HFFc6 (cell line): Measurements from ENCODE around the gene FFAR1. TPM values are rescaled to one million over a fixed set of nuclear protein-coding genes. Genes with fewer than 3 reads are reported as not detected.
A peak's percentile ranks its signal among the peaks of the same experiment; 100 is the strongest.

Experiments used
- DNase-seq: peaks from one replicate; pipeline ENCODE4 v3.0.0-alpha.2; 2018
- H3K27ac Mint-ChIP-seq: 2 replicates; pipeline ENCODE4 v1.8.0; 2020; ENCODE audit warnings: mild to moderate bottlenecking, mixed read lengths
- H3K27me3 Mint-ChIP-seq: 2 replicates; pipeline ENCODE4 v1.8.0; 2021; ENCODE audit warnings: mild to moderate bottlenecking, moderate library complexity, mixed read lengths; ENCODE audit not compliant: insufficient read depth
- H3K36me3 Mint-ChIP-seq: 2 replicates; pipeline ENCODE4 v1.8.0; 2021; ENCODE audit warnings: low read depth, mixed read lengths
- H3K4me1 Mint-ChIP-seq: 2 replicates; pipeline ENCODE4 v1.8.0; 2020; ENCODE audit warnings: low read depth, mixed read lengths
- H3K4me3 Mint-ChIP-seq: 2 replicates; pipeline ENCODE4 v1.8.0; 2020; ENCODE audit warnings: mild to moderate bottlenecking, moderate library complexity, mixed read lengths
- H3K9me3 Mint-ChIP-seq: 2 replicates; pipeline ENCODE4 v1.8.0; 2020; ENCODE audit warnings: mild to moderate bottlenecking, mixed read lengths
- total RNA-seq, 6 experiments: library from RNA; stranded (reverse); fragmentation: NEBNext Ultra II Directional; extraction: Animal tissue kit (Norgen Biotek cat#: 25700); gene quantifications; 2 replicates in 1 of 6; 3 replicates in 5 of 6; pipeline ENCODE4 v1.2.3, GENCODE V29; 2021
- TF ChIP-seq, protein P1 (sequence below): fragments of 200-600 bp; sonication (generic); IDR thresholded peaks from 2 replicates; pipeline ENCODE4 v1.5.0; 2021; ENCODE audit warnings: antibody characterized with exemption, mild to moderate bottlenecking

Gene FFAR1
- total RNA-seq, 6 experiments from 2014 or later = not detected

DNA sequence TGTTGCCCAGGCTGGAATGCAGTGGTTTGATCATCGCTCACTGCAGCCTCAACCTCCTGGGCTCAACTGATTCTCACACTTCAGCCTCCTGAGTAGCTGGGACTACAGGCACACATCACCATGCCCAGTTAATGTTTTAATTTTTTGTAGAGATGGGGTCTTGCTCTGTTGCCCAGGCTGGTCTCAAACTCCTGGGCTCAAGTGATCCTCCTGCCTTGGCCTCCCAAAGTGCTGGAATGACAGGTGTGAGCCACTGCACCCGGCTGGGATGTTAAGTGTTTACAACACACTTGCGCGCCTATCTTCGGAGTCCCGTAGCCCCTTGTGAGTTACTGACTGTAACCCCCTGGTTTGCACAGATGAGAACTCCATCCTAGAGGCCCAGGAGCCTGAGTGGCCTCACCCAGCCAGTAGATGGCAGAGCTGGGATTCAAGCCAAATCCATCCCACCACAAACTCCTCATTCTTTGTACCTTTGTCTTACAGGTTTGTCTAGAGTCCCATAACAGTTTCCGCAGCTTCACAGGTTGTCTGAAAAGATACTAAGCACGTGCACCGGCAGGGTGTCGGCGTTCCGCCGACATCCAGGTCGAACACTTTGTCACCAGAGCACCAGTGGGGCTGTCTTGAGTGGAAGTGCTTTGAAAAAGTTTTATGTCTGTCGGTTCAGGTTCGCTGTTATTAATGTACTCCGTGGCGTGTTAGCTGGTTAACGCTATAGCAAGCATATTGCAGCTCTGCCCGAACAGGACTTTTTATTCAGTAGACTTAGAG lies 41.0 kb upstream of the FFAR1 start:
- Mint-ChIP-seq H3K4me3 (no peak overlapping the region), H3K9me3 (no peaks in the 10 kb centered on the region), H3K36me3 (no peaks in the 10 kb centered on the region), H3K27me3 (peaks cover 19% of the 10 kb centered on the region), H3K4me1 (no peaks in the 10 kb centered on the region), H3K27ac (no peak overlapping the region)
- TF ChIP-seq, protein P1, sequence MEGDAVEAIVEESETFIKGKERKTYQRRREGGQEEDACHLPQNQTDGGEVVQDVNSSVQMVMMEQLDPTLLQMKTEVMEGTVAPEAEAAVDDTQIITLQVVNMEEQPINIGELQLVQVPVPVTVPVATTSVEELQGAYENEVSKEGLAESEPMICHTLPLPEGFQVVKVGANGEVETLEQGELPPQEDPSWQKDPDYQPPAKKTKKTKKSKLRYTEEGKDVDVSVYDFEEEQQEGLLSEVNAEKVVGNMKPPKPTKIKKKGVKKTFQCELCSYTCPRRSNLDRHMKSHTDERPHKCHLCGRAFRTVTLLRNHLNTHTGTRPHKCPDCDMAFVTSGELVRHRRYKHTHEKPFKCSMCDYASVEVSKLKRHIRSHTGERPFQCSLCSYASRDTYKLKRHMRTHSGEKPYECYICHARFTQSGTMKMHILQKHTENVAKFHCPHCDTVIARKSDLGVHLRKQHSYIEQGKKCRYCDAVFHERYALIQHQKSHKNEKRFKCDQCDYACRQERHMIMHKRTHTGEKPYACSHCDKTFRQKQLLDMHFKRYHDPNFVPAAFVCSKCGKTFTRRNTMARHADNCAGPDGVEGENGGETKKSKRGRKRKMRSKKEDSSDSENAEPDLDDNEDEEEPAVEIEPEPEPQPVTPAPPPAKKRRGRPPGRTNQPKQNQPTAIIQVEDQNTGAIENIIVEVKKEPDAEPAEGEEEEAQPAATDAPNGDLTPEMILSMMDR = peak; percentile 38; the same call in 1 of the 2 replicates
- no peak for DNase-seq

DNA sequence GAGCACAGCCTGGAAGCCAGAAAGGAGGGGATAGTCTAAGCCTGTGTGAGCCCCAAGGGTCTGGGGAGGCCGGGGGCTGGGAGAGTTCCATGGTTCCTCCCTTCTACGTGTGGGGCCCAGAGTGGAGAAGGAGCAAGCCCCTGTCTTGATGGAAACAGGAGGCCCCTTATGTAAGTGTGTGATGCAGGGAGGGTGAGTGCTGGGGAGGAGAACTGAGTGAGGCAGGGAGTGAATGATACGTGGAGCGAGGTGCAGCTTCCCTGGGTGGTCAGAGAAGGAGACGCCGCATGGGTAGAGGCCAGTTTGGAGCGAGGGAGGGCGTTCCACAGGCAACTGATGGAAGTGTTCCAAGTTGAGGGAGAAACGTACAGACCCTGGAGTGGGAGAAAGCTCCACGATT lies 39.8 kb upstream of the FFAR1 start:
- H3K36me3 Mint-ChIP-seq = no peaks in the 10 kb centered on the region
- TF ChIP-seq, protein P1 = no peak
- peaks cover 12% of the 10 kb centered on the region for H3K27me3 Mint-ChIP-seq
- H3K27ac Mint-ChIP-seq = no peak overlapping the region
- no peaks in the 10 kb centered on the region for H3K4me1 Mint-ChIP-seq
- H3K9me3 Mint-ChIP-seq = no peaks in the 10 kb centered on the region
- H3K4me3 Mint-ChIP-seq = no peak overlapping the region; the same call in 1 of the 2 replicates
- DNase-seq = no peak

DNA sequence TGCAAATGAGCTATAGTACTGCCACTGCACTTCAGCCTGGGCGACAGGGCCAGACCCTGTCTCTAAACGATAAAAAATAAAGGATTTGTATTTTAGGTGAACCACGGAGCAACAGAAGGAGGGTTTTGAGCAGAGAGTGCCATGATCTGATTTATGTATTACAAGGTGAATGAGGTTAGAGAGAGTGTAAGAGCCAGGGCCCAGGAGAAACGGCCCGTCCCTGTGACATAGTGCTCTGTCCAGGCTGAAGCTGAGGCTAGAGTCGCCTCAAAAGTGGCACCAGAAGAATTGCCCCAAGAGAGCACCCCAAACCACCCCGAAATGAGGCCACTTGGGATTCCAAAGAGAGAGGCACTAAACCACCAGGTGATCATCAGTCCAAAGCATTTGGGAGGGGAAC lies 38.8 kb upstream of the FFAR1 start:
- H3K4me3 Mint-ChIP-seq = no peak overlapping the region
- no peak overlapping the region for H3K27ac Mint-ChIP-seq
- TF ChIP-seq, protein P1 = no peak

DNA sequence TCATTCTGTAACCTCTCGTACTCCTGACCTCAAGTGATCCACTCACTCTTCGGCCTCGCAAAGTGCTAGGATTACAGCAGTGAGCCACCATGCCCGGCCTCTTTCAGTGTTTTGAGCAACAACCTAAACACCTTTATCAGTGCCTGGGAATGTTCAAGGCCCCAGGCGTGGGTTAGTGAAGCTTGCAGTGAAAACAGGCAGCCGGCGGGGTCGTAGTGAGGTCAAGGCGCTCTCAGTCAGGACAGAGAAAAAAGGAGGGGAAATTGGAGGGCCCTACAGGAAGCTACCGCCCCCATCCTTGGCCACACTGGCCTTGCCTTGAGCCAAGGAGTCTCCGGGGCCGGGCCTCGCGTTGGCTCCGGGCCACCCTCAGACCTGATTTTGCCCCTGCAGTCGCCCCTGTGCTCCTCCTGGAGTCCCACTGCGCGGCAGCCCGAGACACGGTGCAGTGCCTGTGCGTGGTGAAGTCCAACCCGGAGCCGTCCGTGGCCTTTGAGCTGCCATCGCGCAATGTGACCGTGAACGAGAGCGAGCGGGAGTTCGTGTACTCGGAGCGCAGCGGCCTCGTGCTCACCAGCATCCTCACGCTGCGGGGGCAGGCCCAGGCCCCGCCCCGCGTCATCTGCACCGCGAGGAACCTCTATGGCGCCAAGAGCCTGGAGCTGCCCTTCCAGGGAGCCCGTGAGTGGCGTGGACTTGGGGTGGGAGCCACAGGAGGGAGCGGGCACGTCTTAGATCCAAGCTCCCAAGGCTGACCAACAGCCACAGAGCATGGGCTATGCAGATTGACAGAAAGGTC lies 38.0 kb upstream of the FFAR1 start:
- TF ChIP-seq, protein P1 = no peak
- Mint-ChIP-seq H3K4me1 (no peaks in the 10 kb centered on the region), H3K27me3 (peaks cover 19% of the 10 kb centered on the region), H3K27ac (no peak overlapping the region), H3K4me3 (no peak overlapping the region), H3K9me3 (no peaks in the 10 kb centered on the region), H3K36me3 (no peaks in the 10 kb centered on the region)
- no peak for DNase-seq

More for the DNA sequence above, 38.8 kb upstream of the FFAR1 start:
- no peaks in the 10 kb centered on the region for H3K36me3 Mint-ChIP-seq
- peaks cover 14% of the 10 kb centered on the region for H3K27me3 Mint-ChIP-seq
- no peak for DNase-seq
- H3K4me1 Mint-ChIP-seq = no peaks in the 10 kb centered on the region
- no peaks in the 10 kb centered on the region for H3K9me3 Mint-ChIP-seq

DNA sequence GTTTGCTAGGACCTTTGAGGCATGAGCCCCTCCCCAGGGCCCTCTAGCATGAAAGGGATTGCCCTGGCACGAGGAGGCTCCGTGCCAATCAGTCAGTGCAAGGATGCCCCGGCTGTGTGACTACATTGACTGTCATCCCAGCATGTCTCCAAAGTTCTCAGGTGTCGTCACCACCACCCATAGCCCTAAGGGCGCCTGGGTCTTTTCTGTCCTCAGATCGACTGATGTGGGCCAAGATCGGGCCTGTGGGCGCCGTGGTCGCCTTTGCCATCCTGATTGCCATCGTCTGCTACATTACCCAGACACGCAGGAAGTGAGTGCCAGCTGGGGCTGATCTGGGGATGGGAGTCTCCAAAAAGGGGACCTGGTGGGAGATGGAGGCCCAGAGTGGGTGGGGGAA lies 37.4 kb upstream of the FFAR1 start:
- no peaks in the 10 kb centered on the region for H3K4me1 Mint-ChIP-seq
- H3K27ac Mint-ChIP-seq = no peak overlapping the region
- H3K27me3 Mint-ChIP-seq = peaks cover 19% of the 10 kb centered on the region
- DNase-seq = no peak
- TF ChIP-seq, protein P1 = no peak
- no peak overlapping the region for H3K4me3 Mint-ChIP-seq
- no peaks in the 10 kb centered on the region for H3K36me3 Mint-ChIP-seq
- H3K9me3 Mint-ChIP-seq = no peaks in the 10 kb centered on the region
